ENCODE results near the gene SPTBN4. TPM values are rescaled to one million over a fixed set of nuclear protein-coding genes. Genes with fewer than 3 reads are reported as not detected.

SPTBN4 gene
- total and polyA plus RNA-seq, 10 of the 15 experiments (the other 5 are each of a cell fraction or from before 2014, with no cell fraction given): 0.04 to 1.1 (median 0.34) TPM; not detected in 1

- ATAC-seq (no peak), FAIRE-seq (no peak), DNase-seq (ENCODE audit: low read depth, low spot score) (no peak)
- intact Hi-C loops (cut with micrococcal nuclease; ENCODE audit: unreplicated experiment): loop anchor here (5.0 kb wide), 1 partner anchor 214 kb away; no protein-coding TSS in a partner anchor
- SMC1A ChIA-PET (ENCODE audit: uncharacterized antibody, unreplicated experiment): interaction anchor here (0.5 to 1.8 kb wide), 4 partner anchors 57 to 216 kb away, joined by 3 to 8 read pairs (median 6); partner anchors contain the start of gene SERTAD1
- Histone ChIP-seq H3K9ac (ENCODE audit: control insufficient read depth, insufficient read depth, low read length) (no peak overlapping the region), H3K36me3 (ENCODE audit: control insufficient read depth in 2 of 2, insufficient read depth in 2 of 2, low read length in 1 of 2) (no peaks in the 10 kb centered on the region), H3K4me3 (no peak overlapping the region), H4K20me1 (ENCODE audit: control insufficient read depth, insufficient read depth) (no peaks in the 10 kb centered on the region), H3K4me1 (ENCODE audit: control insufficient read depth, insufficient read depth, low read length) (no peaks in the 10 kb centered on the region), H3K79me2 (ENCODE audit: control insufficient read depth, insufficient read depth, low read length) (no peaks in the 10 kb centered on the region), H3K9me3 (replicated peaks; ENCODE audit: control insufficient read depth, insufficient read depth, low read length) (no peaks in the 10 kb centered on the region), H3K27ac (ENCODE audit: control insufficient read depth, insufficient read depth) (no peak overlapping the region), H3K4me2 (ENCODE audit: control insufficient read depth, insufficient read depth) (no peak overlapping the region), H2AFZ (ENCODE audit: control insufficient read depth, low read depth, low read length) (no peak overlapping the region), H3K27me3 (replicated peaks in 1 of 2; ENCODE audit: control insufficient read depth in 2 of 2, insufficient read depth in 2 of 2, low read length in 1 of 2) (no peaks in the 10 kb centered on the region; a peak in 1 of 4 replicates)
- RAD21 ChIA-PET (ENCODE audit: unreplicated experiment): interaction anchor here (1.0 to 1.7 kb wide), 4 partner anchors 56 to 223 kb away, joined by 3 to 12 read pairs (median 6); partner anchors contain the start of gene BLVRB
- no TSS peak for BruUV-seq (replicated peaks)
- POLR2A ChIA-PET: no interaction called here
- in situ Hi-C loops (cut with MboI): no loop called here
- TF ChIP-seq NR2F1 (conservative IDR thresholded peaks at IDR 0.05): no peak
- TF ChIP-seq, protein P1, sequence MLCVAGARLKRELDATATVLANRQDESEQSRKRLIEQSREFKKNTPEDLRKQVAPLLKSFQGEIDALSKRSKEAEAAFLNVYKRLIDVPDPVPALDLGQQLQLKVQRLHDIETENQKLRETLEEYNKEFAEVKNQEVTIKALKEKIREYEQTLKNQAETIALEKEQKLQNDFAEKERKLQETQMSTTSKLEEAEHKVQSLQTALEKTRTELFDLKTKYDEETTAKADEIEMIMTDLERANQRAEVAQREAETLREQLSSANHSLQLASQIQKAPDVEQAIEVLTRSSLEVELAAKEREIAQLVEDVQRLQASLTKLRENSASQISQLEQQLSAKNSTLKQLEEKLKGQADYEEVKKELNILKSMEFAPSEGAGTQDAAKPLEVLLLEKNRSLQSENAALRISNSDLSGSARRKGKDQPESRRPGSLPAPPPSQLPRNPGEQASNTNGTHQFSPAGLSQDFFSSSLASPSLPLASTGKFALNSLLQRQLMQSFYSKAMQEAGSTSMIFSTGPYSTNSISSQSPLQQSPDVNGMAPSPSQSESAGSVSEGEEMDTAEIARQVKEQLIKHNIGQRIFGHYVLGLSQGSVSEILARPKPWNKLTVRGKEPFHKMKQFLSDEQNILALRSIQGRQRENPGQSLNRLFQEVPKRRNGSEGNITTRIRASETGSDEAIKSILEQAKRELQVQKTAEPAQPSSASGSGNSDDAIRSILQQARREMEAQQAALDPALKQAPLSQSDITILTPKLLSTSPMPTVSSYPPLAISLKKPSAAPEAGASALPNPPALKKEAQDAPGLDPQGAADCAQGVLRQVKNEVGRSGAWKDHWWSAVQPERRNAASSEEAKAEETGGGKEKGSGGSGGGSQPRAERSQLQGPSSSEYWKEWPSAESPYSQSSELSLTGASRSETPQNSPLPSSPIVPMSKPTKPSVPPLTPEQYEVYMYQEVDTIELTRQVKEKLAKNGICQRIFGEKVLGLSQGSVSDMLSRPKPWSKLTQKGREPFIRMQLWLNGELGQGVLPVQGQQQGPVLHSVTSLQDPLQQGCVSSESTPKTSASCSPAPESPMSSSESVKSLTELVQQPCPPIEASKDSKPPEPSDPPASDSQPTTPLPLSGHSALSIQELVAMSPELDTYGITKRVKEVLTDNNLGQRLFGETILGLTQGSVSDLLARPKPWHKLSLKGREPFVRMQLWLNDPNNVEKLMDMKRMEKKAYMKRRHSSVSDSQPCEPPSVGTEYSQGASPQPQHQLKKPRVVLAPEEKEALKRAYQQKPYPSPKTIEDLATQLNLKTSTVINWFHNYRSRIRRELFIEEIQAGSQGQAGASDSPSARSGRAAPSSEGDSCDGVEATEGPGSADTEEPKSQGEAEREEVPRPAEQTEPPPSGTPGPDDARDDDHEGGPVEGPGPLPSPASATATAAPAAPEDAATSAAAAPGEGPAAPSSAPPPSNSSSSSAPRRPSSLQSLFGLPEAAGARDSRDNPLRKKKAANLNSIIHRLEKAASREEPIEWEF (IDR thresholded peaks at IDR 0.05; ENCODE audit: insufficient replicate concordance, low read depth, low read length): no peak
- TF ChIP-seq, protein P2, sequence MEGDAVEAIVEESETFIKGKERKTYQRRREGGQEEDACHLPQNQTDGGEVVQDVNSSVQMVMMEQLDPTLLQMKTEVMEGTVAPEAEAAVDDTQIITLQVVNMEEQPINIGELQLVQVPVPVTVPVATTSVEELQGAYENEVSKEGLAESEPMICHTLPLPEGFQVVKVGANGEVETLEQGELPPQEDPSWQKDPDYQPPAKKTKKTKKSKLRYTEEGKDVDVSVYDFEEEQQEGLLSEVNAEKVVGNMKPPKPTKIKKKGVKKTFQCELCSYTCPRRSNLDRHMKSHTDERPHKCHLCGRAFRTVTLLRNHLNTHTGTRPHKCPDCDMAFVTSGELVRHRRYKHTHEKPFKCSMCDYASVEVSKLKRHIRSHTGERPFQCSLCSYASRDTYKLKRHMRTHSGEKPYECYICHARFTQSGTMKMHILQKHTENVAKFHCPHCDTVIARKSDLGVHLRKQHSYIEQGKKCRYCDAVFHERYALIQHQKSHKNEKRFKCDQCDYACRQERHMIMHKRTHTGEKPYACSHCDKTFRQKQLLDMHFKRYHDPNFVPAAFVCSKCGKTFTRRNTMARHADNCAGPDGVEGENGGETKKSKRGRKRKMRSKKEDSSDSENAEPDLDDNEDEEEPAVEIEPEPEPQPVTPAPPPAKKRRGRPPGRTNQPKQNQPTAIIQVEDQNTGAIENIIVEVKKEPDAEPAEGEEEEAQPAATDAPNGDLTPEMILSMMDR (IDR thresholded peaks at IDR 0.05 in 2 of 3, conservative IDR thresholded peaks at IDR 0.05 in 1 of 3; ENCODE audit: control insufficient read depth in 2 of 3, extremely low read depth in 1 of 3, insufficient read depth in 1 of 3, low read depth in 3 of 3, low read length in 3 of 3): peak; percentile 15 to 22 (median 20); a peak in 3 of 6 replicates
- TF ChIP-seq KDM1A (IDR thresholded peaks at IDR 0.05; ENCODE audit: borderline replicate concordance): no peak
- CTCF ChIA-PET: interaction anchor here (0.6 to 2.2 kb wide), 8 partner anchors 19 to 1232 kb away, joined by 3 to 8 read pairs (median 4); partner anchors contain the start of gene BLVRB
- 66% methylated on average over 8 of the region's 8 CpGs for WGBS (ENCODE audit: insufficient coverage, insufficient replicate concordance, low lambda C conversion rate, missing lambda C conversion rate)
Observed at GRCh38 chr19:40521276-40521675, 54.5 kb downstream of the SPTBN4 start.
